HEK293 (cell line): Measurements from ENCODE around the gene FLRT2.

Experiments used
- CTCF ChIA-PET: fragments of 350-600 bp; formaldehyde crosslinking; extraction: SDS; loops from one replicate; lab custom pipeline; 2021; ENCODE audit warnings: antibody characterized with exemption; lab: Yijun Ruan, JAX
- POLR2A ChIA-PET: fragments of 300-600 bp; formaldehyde crosslinking; extraction: SDS; loops from one replicate; lab custom pipeline; 2020; ENCODE audit warnings: antibody characterized with exemption, inconsistent platforms; lab: Yijun Ruan, JAX
- H3K27ac ChIP-seq: fragments of 200-500 bp; sonication (Bioruptor generic); 2 replicates; pipeline ENCODE4 v1.5.1; 2014; ENCODE audit warnings: low read depth, low read length, control low read depth, inconsistent platforms; ENCODE audit errors: extremely low read depth
- H3K36me3 ChIP-seq, 2 experiments: fragments of 200-500 bp in 1 of 2; sonication (Bioruptor generic) in 1 of 2; 1 replicate in 1 of 2; 2 replicates in 1 of 2; pipeline ENCODE4 v1.5.1; 2014 to 2017; ENCODE audit warnings: inconsistent platforms in 2 of 2, low read length in 2 of 2; ENCODE audit not compliant: control insufficient read depth in 2 of 2, insufficient read depth in 1 of 2
- H3K4me1 ChIP-seq: fragments of 200-500 bp; sonication (Bioruptor generic); 2 replicates; pipeline ENCODE4 v1.5.1; 2014; ENCODE audit warnings: mild to moderate bottlenecking, low read length, inconsistent platforms; ENCODE audit not compliant: control insufficient read depth, insufficient read depth
- H3K4me3 ChIP-seq: 2 replicates; pipeline ENCODE4 v1.5.1; 2011; ENCODE audit warnings: low read depth, mild to moderate bottlenecking, control low read depth, low read length, moderate library complexity
- H3K9me3 ChIP-seq: fragments of 200-500 bp; sonication (Bioruptor generic); 2 replicates; pipeline ENCODE4 v1.5.1; 2014; ENCODE audit warnings: low read depth, low read length, inconsistent platforms; ENCODE audit not compliant: control insufficient read depth, insufficient read depth
- GFI1B ChIP-seq: fragments of 450-650 bp; formaldehyde crosslinking; IDR thresholded peaks from 2 replicates; pipeline ENCODE4 v1.5.1; 2016; ENCODE audit warnings: missing biosample characterization, missing genetic modification characterization
- HIC1 ChIP-seq: fragments of 450-650 bp; formaldehyde crosslinking; IDR thresholded peaks from 2 replicates; pipeline ENCODE4 v1.5.1; 2016; ENCODE audit warnings: missing biosample characterization, missing genetic modification characterization
- KLF7 ChIP-seq: fragments of 450-650 bp; formaldehyde crosslinking; IDR thresholded peaks from 2 replicates; pipeline ENCODE4 v1.5.1; 2016; ENCODE audit warnings: missing biosample characterization, missing genetic modification characterization, borderline replicate concordance
- KLF9 ChIP-seq: fragments of 450-650 bp; formaldehyde crosslinking; IDR thresholded peaks from 2 replicates; pipeline ENCODE4 v1.5.1; 2016; ENCODE audit warnings: missing biosample characterization, missing genetic modification characterization, low read depth
- PRDM6 ChIP-seq: fragments of 450-650 bp; formaldehyde crosslinking; IDR thresholded peaks from 2 replicates; pipeline ENCODE4 v1.5.1; 2017; ENCODE audit warnings: missing biosample characterization, missing genetic modification characterization
- SP7 ChIP-seq: fragments of 450-650 bp; formaldehyde crosslinking; IDR thresholded peaks from 2 replicates; pipeline ENCODE4 v1.5.1; 2016; ENCODE audit warnings: missing biosample characterization, missing genetic modification characterization
- YY2 ChIP-seq: fragments of 450-650 bp; formaldehyde crosslinking; IDR thresholded peaks from 2 replicates; pipeline ENCODE4 v1.5.1; 2016; ENCODE audit warnings: missing biosample characterization, missing genetic modification characterization
- ZNF148 ChIP-seq: fragments of 450-650 bp; formaldehyde crosslinking; IDR thresholded peaks from 2 replicates; pipeline ENCODE4 v1.5.0; 2017; ENCODE audit warnings: missing biosample characterization, missing genetic modification characterization, borderline replicate concordance
- ZNF280D ChIP-seq: fragments of 450-650 bp; formaldehyde crosslinking; IDR thresholded peaks from 2 replicates; pipeline ENCODE4 v1.5.1; 2016; ENCODE audit warnings: missing biosample characterization, missing genetic modification characterization
- ZNF404 ChIP-seq: fragments of 450-650 bp; formaldehyde crosslinking; IDR thresholded peaks from 2 replicates; pipeline ENCODE4 v1.5.1; 2017; ENCODE audit warnings: missing biosample characterization, missing genetic modification characterization
- ZNF48 ChIP-seq: fragments of 450-650 bp; formaldehyde crosslinking; IDR thresholded peaks from 2 replicates; pipeline ENCODE4 v1.5.1; 2016; ENCODE audit warnings: missing biosample characterization, missing genetic modification characterization
- ZNF544 ChIP-seq: fragments of 450-650 bp; formaldehyde crosslinking; IDR thresholded peaks from 2 replicates; pipeline ENCODE4 v1.5.0; 2017; ENCODE audit warnings: missing biosample characterization, missing genetic modification characterization
- ZNF558 ChIP-seq: fragments of 450-650 bp; formaldehyde crosslinking; IDR thresholded peaks from 2 replicates; pipeline ENCODE4 v1.5.1; 2016; ENCODE audit warnings: missing biosample characterization, missing genetic modification characterization
- ZNF629 ChIP-seq: fragments of 450-650 bp; formaldehyde crosslinking; IDR thresholded peaks from 2 replicates; pipeline ENCODE4 v1.5.1; 2017; ENCODE audit warnings: missing biosample characterization, missing genetic modification characterization
- ZNF658 ChIP-seq: fragments of 450-650 bp; formaldehyde crosslinking; IDR thresholded peaks from 2 replicates; pipeline ENCODE4; 2016; ENCODE audit warnings: missing biosample characterization, missing genetic modification characterization
- ZNF660 ChIP-seq: fragments of 450-650 bp; IDR thresholded peaks from 2 replicates; pipeline ENCODE4 v1.5.1; 2018; ENCODE audit warnings: missing biosample characterization, mild to moderate bottlenecking, missing genetic modification characterization
- ZNF692 ChIP-seq: fragments of 450-650 bp; formaldehyde crosslinking; IDR thresholded peaks from 2 replicates; pipeline ENCODE4 v1.5.1; 2016; ENCODE audit warnings: missing biosample characterization, missing genetic modification characterization
- ZNF837 ChIP-seq: fragments of 450-650 bp; formaldehyde crosslinking; IDR thresholded peaks from 2 replicates; pipeline ENCODE4 v1.5.1; 2016; ENCODE audit warnings: missing biosample characterization, missing genetic modification characterization
- ZSCAN18 ChIP-seq: fragments of 450-650 bp; formaldehyde crosslinking; IDR thresholded peaks from 2 replicates; pipeline ENCODE4 v1.5.1; 2016; ENCODE audit warnings: missing biosample characterization, missing genetic modification characterization

FLRT2 gene

GRCh38 chr14:85558505-85558904 is 28.6 kb downstream of the FLRT2 start (continued):
- TF ChIP-seq HIC1 (tag by site-specific recombination) (no peak), ZNF48 (no peak)
- TF ChIP-seq, all 188 proteins: peak for 0

- Histone ChIP-seq H3K4me3 (no peak overlapping the region), H3K4me1 (no peaks in the 10 kb centered on the region), H3K27ac (no peak overlapping the region), H3K36me3 (peaks cover 0 to 17% of the 10 kb centered on the region in 2 experiments; a peak in 1 of 3 replicates), H3K9me3 (no peaks in the 10 kb centered on the region)
- CTCF ChIA-PET, result no interaction called here
- TF ChIP-seq ZNF148 (tag by site-specific recombination), result no peak
- TF ChIP-seq KLF9 (tag by site-specific recombination), result no peak
- TF ChIP-seq PRDM6 (tag by site-specific recombination), result no peak
- no peak for TF ChIP-seq ZNF658 (tag by site-specific recombination)
- TF ChIP-seq ZNF692, result no peak
- TF ChIP-seq ZSCAN18 (tag by site-specific recombination), result no peak
- no peak for TF ChIP-seq YY2 (tag by site-specific recombination)
- TF ChIP-seq KLF7 (tag by site-specific recombination), result no peak
- no peak for TF ChIP-seq GFI1B (tag by site-specific recombination)
- no peak for TF ChIP-seq SP7 (tag by site-specific recombination)
- no peak for TF ChIP-seq ZNF544 (tag by site-specific recombination)
- no peak for TF ChIP-seq ZNF280D
- TF ChIP-seq ZNF558, result no peak
- no peak for TF ChIP-seq ZNF660 (tag by site-specific recombination)
- no peak for TF ChIP-seq ZNF404 (tag by site-specific recombination)
- TF ChIP-seq ZNF629, result no peak
- no peak for TF ChIP-seq ZNF837 (tag by site-specific recombination)
- POLR2A ChIA-PET, result no interaction called here
Observed at GRCh38 chr14:85562630-85563029, 32.7 kb downstream of the FLRT2 start.
